Activated CD4-positive, alpha-beta T cell treated with anti-CD3 and anti-CD28 coated beads for 36 hours (primary cell): ENCODE data around the gene CCDC61. TPM values are rescaled to one million over a fixed set of nuclear protein-coding genes. Genes with fewer than 3 reads are reported as not detected.

Experiments used
- ATAC-seq: fragments of 200-7000 bp; cut with Tn5 transposase; one replicate; pipeline ENCODE4 v1.10.0; 2021; ENCODE audit warnings: mild to moderate bottlenecking, moderate library complexity
- CTCF ChIA-PET: fragments of 350-600 bp; sonication (Branson Sonifier 250); formaldehyde crosslinking; loops from one replicate; lab custom pipeline; 2021; ENCODE audit warnings: antibody characterized with exemption; lab: Charles Lee
- POLR2A ChIA-PET: fragments of 350-600 bp; sonication (Branson Sonifier 250); formaldehyde crosslinking; loops from one replicate; lab custom pipeline; 2021; ENCODE audit warnings: antibody characterized with exemption, inconsistent platforms; lab: Charles Lee
- DNase-seq: peaks from one replicate; pipeline ENCODE4 v3.0.0-alpha.2; 2020
- H3K27ac Mint-ChIP-seq: one replicate; pipeline ENCODE4 v1.8.0; 2021; ENCODE audit warnings: mixed read lengths
- H3K27me3 Mint-ChIP-seq: one replicate; pipeline ENCODE4 v1.8.0; 2021; ENCODE audit warnings: mixed read lengths
- H3K36me3 Mint-ChIP-seq: one replicate; pipeline ENCODE4 v1.8.0; 2021; ENCODE audit warnings: low read depth, mixed read lengths
- H3K4me1 Mint-ChIP-seq: one replicate; pipeline ENCODE4 v1.8.0; 2021; ENCODE audit warnings: mixed read lengths
- H3K4me3 Mint-ChIP-seq: one replicate; pipeline ENCODE4 v1.8.0; 2021; ENCODE audit warnings: mild to moderate bottlenecking, moderate library complexity, mixed read lengths
- H3K9me3 Mint-ChIP-seq: one replicate; pipeline ENCODE4 v1.8.0; 2021; ENCODE audit warnings: low read depth, mixed read lengths
- intact Hi-C, 2 experiments: fragments of 100-400 bp; cut with DNase I in 1 of 2; cut with micrococcal nuclease in 1 of 2; formaldehyde crosslinking; loops; one replicate each; pipeline versions ENCODE4 v1.14.2 to v1.15.1; 2022 to 2024; cut with DNase I, micrococcal nuclease
- total RNA-seq, 2 experiments: library from RNA; stranded (reverse); gene quantifications; one replicate each; pipeline ENCODE4 v1.2.3, GENCODE V29; 2021

Gene CCDC61
- total RNA-seq, 2 experiments from 2014 or later = 22.4 to 26.2 TPM

GRCh38 chr19:46042252-46042883, 47.1 kb downstream of the CCDC61 start:
- ChIA-PET CTCF (interaction anchor here (1.0 to 1.4 kb wide), 3 partner anchors 13 to 36 kb away, joined by 3 to 7 read pairs (median 4); no protein-coding TSS in a partner anchor), POLR2A (no interaction called here)
- Mint-ChIP-seq H3K4me3 (no peak overlapping the region), H3K4me1 (no peaks in the 10 kb centered on the region), H3K27me3 (peaks cover 48% of the 10 kb centered on the region), H3K9me3 (no peaks in the 10 kb centered on the region), H3K36me3 (no peaks in the 10 kb centered on the region), H3K27ac (no peak overlapping the region)
- intact Hi-C loops = no loop called here
- ATAC-seq = peak; percentile 39
- no peak for DNase-seq

- Mint-ChIP-seq H3K4me3 (no peak overlapping the region), H3K27ac (no peak overlapping the region), H3K4me1 (no peaks in the 10 kb centered on the region), H3K27me3 (peaks cover 60% of the 10 kb centered on the region), H3K36me3 (no peaks in the 10 kb centered on the region), H3K9me3 (no peaks in the 10 kb centered on the region)
- intact Hi-C loops = no loop called here
- CTCF ChIA-PET = interaction anchor here (0.7 to 1.4 kb wide), 3 partner anchors 15 to 136 kb away, joined by 3 to 4 read pairs (median 4); no protein-coding TSS in a partner anchor
- POLR2A ChIA-PET = no interaction called here
- ATAC-seq (no peak), DNase-seq (no peak)
These were observed 48.3 kb downstream of the CCDC61 start for GRCh38 chr19:46043519-46043918.

GRCh38 chr19:46049597-46049996, 54.3 kb downstream of the CCDC61 start:
- peak; percentile 39 for DNase-seq
- intact Hi-C loops = no loop called here
- no peak overlapping the region for H3K27ac Mint-ChIP-seq
- CTCF ChIA-PET = interaction anchor here (0.6 to 1.6 kb wide), 5 partner anchors 21 to 463 kb away, joined by 3 to 9 read pairs (median 3); no protein-coding TSS in a partner anchor
- H3K9me3 Mint-ChIP-seq = no peaks in the 10 kb centered on the region
- POLR2A ChIA-PET = no interaction called here
- no peaks in the 10 kb centered on the region for H3K36me3 Mint-ChIP-seq
- no peak for ATAC-seq
- no peak overlapping the region for H3K4me3 Mint-ChIP-seq
- no peaks in the 10 kb centered on the region for H3K4me1 Mint-ChIP-seq
- peaks cover 67% of the 10 kb centered on the region for H3K27me3 Mint-ChIP-seq

- intact Hi-C loops = no loop called here
- H3K4me3 Mint-ChIP-seq = no peak overlapping the region
- ChIA-PET CTCF (interaction anchor here (1.6 kb wide), 1 partner anchor 24 kb away, joined by 6 read pairs; no protein-coding TSS in a partner anchor), POLR2A (no interaction called here)
- H3K36me3 Mint-ChIP-seq = no peaks in the 10 kb centered on the region
- no peak overlapping the region for H3K27ac Mint-ChIP-seq
- ATAC-seq (no peak), DNase-seq (no peak)
- H3K27me3 Mint-ChIP-seq = peaks cover 56% of the 10 kb centered on the region
- H3K4me1 Mint-ChIP-seq = no peaks in the 10 kb centered on the region
- H3K9me3 Mint-ChIP-seq = no peaks in the 10 kb centered on the region
These were observed 57.6 kb downstream of the CCDC61 start for GRCh38 chr19:46052896-46053295.

- Mint-ChIP-seq H3K4me1 (no peaks in the 10 kb centered on the region), H3K36me3 (no peaks in the 10 kb centered on the region), H3K9me3 (peaks cover 2% of the 10 kb centered on the region), H3K27ac (no peak overlapping the region), H3K4me3 (no peak overlapping the region), H3K27me3 (peaks cover 42% of the 10 kb centered on the region)
- POLR2A ChIA-PET = no interaction called here
- intact Hi-C loops = no loop called here
- DNase-seq (no peak), ATAC-seq (no peak)
- CTCF ChIA-PET = no interaction called here
These were observed 61.3 kb downstream of the CCDC61 start for GRCh38 chr19:46056536-46056935.

- Mint-ChIP-seq H3K27me3 (peaks cover 41% of the 10 kb centered on the region), H3K27ac (no peak overlapping the region), H3K36me3 (no peaks in the 10 kb centered on the region), H3K9me3 (peaks cover 2% of the 10 kb centered on the region), H3K4me3 (no peak overlapping the region), H3K4me1 (no peaks in the 10 kb centered on the region)
- DNase-seq (no peak), ATAC-seq (no peak)
- ChIA-PET POLR2A (no interaction called here), CTCF (no interaction called here)
- intact Hi-C loops = no loop called here
These were observed 63.5 kb downstream of the CCDC61 start for GRCh38 chr19:46058778-46059177.

GRCh38 chr19:46060012-46060411, 64.7 kb downstream of the CCDC61 start:
- ChIA-PET POLR2A (no interaction called here), CTCF (interaction anchor here (1.6 to 1.9 kb wide), 2 partner anchors 15 to 31 kb away, joined by 3 to 5 read pairs; no protein-coding TSS in a partner anchor)
- Mint-ChIP-seq H3K4me3 (no peak overlapping the region), H3K27me3 (peaks cover 38% of the 10 kb centered on the region), H3K27ac (no peak overlapping the region), H3K4me1 (no peaks in the 10 kb centered on the region), H3K9me3 (peaks cover 2% of the 10 kb centered on the region), H3K36me3 (no peaks in the 10 kb centered on the region)
- ATAC-seq (no peak), DNase-seq (no peak)
- intact Hi-C loops = no loop called here

GRCh38 chr19:46063201-46063600, 67.9 kb downstream of the CCDC61 start:
- intact Hi-C loops = no loop called here
- Mint-ChIP-seq H3K27ac (no peak overlapping the region), H3K4me3 (no peak overlapping the region), H3K27me3 (peaks cover 41% of the 10 kb centered on the region), H3K9me3 (peaks cover 2% of the 10 kb centered on the region), H3K36me3 (no peaks in the 10 kb centered on the region), H3K4me1 (no peaks in the 10 kb centered on the region)
- CTCF ChIA-PET = interaction anchor here (2.0 kb wide), 1 partner anchor 34 kb away, joined by 5 read pairs; no protein-coding TSS in a partner anchor
- no peak for ATAC-seq
- no peak for DNase-seq
- POLR2A ChIA-PET = interaction anchor here (0.6 kb wide), 1 partner anchor 31 kb away, joined by 3 read pairs; no protein-coding TSS in a partner anchor

GRCh38 chr19:46065486-46066071, 70.3 kb downstream of the CCDC61 start:
- no peaks in the 10 kb centered on the region for H3K36me3 Mint-ChIP-seq
- no peaks in the 10 kb centered on the region for H3K9me3 Mint-ChIP-seq
- intact Hi-C loops = no loop called here
- H3K27me3 Mint-ChIP-seq = peaks cover 46% of the 10 kb centered on the region
- peaks cover 2% of the 10 kb centered on the region for H3K4me1 Mint-ChIP-seq
- no peak overlapping the region for H3K4me3 Mint-ChIP-seq
- no peak overlapping the region for H3K27ac Mint-ChIP-seq
- no peak for DNase-seq
- POLR2A ChIA-PET = no interaction called here
- ATAC-seq = no peak
- CTCF ChIA-PET = interaction anchor here (0.7 to 1.2 kb wide), 3 partner anchors 17 to 200 kb away, joined by 3 to 4 read pairs (median 4); no protein-coding TSS in a partner anchor

- no peaks in the 10 kb centered on the region for H3K36me3 Mint-ChIP-seq
- ChIA-PET CTCF (interaction anchor here (1.2 kb wide), 1 partner anchor 199 kb away, joined by 4 read pairs; no protein-coding TSS in a partner anchor), POLR2A (no interaction called here)
- no peak overlapping the region for H3K27ac Mint-ChIP-seq
- DNase-seq (no peak), ATAC-seq (no peak)
- peaks cover 53% of the 10 kb centered on the region for H3K27me3 Mint-ChIP-seq
- peaks cover 2% of the 10 kb centered on the region for H3K4me1 Mint-ChIP-seq
- no peaks in the 10 kb centered on the region for H3K9me3 Mint-ChIP-seq
- intact Hi-C loops = no loop called here
- H3K4me3 Mint-ChIP-seq = no peak overlapping the region
These were observed 71.2 kb downstream of the CCDC61 start for GRCh38 chr19:46066471-46066870.

GRCh38 chr19:46067691-46068090, 72.4 kb downstream of the CCDC61 start:
- Mint-ChIP-seq H3K4me1 (peaks cover 2% of the 10 kb centered on the region), H3K27me3 (peaks cover 57% of the 10 kb centered on the region), H3K27ac (no peak overlapping the region), H3K4me3 (no peak overlapping the region), H3K9me3 (no peaks in the 10 kb centered on the region), H3K36me3 (no peaks in the 10 kb centered on the region)
- DNase-seq = no peak
- intact Hi-C loops = no loop called here
- ATAC-seq = no peak
- POLR2A ChIA-PET = no interaction called here
- CTCF ChIA-PET = interaction anchor here (0.7 to 0.8 kb wide), 2 partner anchors 72 to 122 kb away, joined by 4 read pairs; partner anchors contain the start of gene CCDC61
